GM12801 (cell line): ENCODE results near the gene CHMP4A.

Source experiments
- TF ChIP-seq, protein P1 (sequence below): IDR thresholded peaks from one replicate; pipeline ENCODE4 v1.5.1; 2011; ENCODE audit warnings: control low read depth; ENCODE audit not compliant: insufficient read length; ENCODE audit errors: extremely low read depth

Gene CHMP4A

DNA sequence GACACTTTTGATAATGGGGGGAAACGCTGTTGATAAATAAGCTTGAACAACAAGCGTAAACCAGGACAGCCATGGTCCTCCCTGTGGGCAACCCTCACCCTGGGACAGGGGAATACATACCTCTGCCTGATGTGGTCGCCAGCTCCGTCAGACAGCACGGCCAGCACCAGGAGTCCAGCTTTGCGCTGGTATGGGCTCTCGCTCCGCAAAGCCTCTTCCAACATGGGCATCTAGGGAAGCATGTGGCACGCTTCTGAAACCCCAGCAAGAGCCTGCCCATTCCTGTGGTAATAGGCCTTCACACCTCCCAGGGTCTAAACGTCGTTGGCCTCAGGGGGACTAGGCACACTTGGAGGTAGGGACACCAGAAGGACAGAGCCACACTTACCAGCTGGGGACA lies 27.5 kb downstream of the CHMP4A start:
- TF ChIP-seq, protein P1, sequence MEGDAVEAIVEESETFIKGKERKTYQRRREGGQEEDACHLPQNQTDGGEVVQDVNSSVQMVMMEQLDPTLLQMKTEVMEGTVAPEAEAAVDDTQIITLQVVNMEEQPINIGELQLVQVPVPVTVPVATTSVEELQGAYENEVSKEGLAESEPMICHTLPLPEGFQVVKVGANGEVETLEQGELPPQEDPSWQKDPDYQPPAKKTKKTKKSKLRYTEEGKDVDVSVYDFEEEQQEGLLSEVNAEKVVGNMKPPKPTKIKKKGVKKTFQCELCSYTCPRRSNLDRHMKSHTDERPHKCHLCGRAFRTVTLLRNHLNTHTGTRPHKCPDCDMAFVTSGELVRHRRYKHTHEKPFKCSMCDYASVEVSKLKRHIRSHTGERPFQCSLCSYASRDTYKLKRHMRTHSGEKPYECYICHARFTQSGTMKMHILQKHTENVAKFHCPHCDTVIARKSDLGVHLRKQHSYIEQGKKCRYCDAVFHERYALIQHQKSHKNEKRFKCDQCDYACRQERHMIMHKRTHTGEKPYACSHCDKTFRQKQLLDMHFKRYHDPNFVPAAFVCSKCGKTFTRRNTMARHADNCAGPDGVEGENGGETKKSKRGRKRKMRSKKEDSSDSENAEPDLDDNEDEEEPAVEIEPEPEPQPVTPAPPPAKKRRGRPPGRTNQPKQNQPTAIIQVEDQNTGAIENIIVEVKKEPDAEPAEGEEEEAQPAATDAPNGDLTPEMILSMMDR: no peak

DNA sequence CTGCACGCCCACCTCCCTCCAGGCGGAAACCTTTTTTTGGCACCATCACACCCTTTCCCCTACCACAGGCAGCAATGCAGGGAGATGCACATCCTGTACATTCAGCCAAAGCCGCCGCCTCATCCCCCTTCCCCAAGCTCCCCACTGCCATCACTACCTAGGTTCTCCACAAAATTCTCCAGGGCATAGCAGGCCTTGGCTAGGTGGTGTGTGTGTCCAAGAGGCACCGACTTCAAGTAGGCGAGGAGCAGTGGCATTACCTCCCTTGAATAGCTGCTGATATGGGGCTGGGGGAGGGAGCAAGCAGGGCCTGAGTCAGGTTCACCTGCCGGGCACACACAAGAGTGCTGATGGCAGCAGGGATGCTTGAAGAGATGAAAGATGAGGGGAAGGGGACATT lies 28.3 kb downstream of the CHMP4A start:
- TF ChIP-seq, protein P1: no peak

DNA sequence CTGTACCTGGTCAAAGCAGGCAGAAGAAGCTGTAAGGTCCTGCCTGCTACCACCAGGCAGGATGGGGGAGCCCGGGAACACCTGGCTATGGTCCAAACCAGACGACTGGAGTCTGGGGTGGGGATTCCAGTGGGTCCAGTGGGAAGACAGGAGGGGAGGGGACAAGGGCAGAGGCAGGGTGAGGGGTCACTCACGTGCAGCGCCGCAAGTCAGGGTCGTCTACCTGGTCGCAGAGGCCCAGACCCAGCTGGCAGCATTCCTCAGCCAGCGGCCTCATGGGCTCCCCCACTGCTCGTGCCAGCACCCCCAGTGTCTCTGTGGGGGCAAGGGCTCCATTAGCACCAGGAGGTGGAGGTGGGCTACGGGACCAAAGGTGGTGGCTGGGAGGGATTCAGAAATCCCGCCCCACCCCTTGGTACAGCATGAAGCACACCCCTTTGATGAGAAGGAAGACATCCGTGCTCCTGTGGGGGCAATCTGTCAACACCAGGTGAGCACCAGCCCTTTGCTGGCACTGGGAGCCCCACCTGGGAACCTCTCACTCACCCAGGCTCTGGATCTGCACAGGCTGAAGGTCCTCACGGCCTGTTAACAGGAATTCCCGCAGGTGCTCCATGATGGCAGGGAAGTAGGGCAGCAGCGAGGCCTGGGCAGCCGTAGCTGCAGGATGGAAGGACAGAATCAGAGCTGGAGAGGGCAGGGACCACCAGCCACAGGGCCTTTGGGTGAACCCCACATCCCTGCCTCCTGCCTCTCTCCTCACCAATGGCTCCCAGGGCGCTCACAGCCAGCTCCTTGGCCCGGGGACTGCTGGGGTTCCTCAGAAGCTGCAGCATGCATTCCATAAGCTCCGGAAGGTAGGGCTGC lies 29.0 kb downstream of the CHMP4A start:
- TF ChIP-seq, protein P1: no peak

DNA sequence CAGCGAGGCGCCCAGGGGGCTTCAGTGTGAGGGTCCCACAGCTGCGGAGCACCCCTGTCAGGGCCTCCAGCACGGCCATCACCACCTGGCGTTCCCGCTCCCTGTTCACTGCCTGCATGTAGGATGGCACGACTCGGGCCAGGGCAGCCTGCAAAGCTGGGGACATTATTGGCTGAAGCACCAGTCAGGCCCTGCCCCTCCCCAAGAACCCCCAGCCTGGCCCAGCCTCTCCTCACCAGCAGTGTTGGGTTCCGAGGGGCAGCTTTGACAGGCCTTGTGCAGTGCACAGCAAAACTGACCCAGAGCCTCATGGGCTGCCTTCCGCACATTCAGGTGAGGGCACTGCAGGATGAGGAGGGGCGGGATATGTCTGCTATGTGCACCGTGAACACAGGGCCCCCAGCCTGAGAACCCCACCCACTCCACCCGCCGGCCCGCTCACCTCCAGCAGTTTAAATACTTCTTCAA lies 30.2 kb downstream of the CHMP4A start:
- TF ChIP-seq, protein P1: no peak

DNA sequence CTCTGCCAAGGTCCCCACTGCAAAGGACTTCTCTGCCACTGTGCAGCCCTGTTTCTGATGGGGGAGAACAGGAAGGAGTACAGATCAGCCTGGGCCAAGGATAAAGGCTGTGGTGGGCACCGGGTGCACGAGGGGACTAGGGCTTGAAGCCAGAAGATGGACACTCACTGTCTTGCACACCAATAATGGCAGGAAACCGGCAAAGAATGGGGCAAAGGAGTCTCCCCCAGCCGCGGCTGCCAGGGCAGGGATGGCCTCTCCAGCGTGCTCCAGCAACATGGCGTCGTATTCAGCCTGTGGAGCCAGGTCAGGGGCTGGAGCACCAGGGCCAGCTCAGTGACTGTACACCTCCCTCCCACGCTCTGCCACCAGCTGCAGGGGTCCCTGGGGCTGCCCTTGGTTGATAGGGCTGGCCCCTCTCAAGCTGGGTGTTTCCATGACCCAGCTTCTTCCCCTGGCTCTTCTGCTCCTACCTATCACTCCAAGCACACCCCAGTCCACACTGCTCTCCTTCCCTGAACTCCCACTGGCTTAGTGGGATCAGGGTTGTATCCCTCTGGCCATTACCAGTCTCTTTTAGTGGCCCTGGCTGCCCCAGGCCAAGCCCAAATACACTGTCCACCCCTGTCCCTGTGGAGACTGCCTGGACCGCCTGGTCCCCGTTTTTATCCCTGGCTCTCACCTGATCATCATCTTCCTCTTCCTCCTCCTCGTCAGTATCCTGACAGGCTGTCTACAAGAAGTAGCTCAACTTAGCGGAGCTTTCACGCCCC lies 31.0 kb downstream of the CHMP4A start:
- TF ChIP-seq, protein P1: no peak

DNA sequence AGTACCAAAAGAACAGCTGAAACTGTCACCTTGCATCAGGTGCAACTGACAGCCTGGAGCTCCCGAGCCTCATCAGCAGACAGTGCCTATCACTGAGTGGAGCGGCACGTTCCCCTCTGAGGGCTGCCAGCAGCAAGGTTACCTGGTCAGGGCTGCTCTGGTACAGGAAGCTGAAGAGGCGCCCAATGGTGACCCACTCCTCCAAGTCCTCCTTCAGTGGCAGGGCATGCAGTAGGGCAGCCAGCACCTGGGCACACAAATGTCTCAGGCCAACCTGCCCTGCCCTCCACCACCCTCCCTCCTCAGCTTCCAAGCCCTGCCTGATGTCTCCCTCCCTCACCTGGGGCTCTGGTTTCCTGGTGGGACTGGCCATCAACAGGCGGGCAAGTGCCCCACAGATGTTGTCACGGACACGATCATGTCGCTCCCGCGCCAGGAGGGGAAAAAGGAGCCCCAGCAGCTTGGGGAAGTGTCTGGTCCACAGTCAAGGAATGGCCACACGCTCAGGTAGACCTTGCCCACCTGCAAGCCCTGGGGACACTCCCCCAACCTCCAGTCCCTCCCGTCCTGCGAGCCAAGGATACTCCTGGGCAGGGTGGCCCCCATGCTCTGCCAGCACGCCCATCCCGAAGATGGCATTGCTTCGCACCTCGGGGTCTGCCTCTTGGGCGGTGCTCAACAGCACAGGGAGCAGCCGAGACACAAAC lies 31.8 kb downstream of the CHMP4A start:
- TF ChIP-seq, protein P1: no peak
